ENCODE data around the gene KCNG4. TPM values are rescaled to one million over a fixed set of nuclear protein-coding genes. Genes with fewer than 3 reads are reported as not detected.

KCNG4 gene
- total and polyA plus RNA-seq, 2 experiments from 2014 or later = 0.07 TPM; not detected in 1

GRCh38 chr16:84275585-84276151 is 35.9 kb upstream of the KCNG4 start:
- H3K27ac Mint-ChIP-seq = no peak overlapping the region
- Histone ChIP-seq H3K27ac (ENCODE audit: low read depth) (no peak overlapping the region), H3K27me3 (ENCODE audit: insufficient read depth) (no peaks in the 10 kb centered on the region), H4K20me1 (replicated peaks; ENCODE audit: insufficient read depth) (no peaks in the 10 kb centered on the region), H3K4me3 (no peak overlapping the region), H3K79me2 (replicated peaks; ENCODE audit: insufficient read depth) (no peaks in the 10 kb centered on the region), H3K4me2 (no peak overlapping the region), H3K4me1 (ENCODE audit: insufficient read depth) (peaks cover 9% of the 10 kb centered on the region), H3F3A (replicated peaks; ENCODE audit: low read depth) (peaks cover 5% of the 10 kb centered on the region), H3K9me2 (ENCODE audit: insufficient read depth) (peaks cover 7% of the 10 kb centered on the region; the same call in 1 of the 2 replicates), H3K36me3 (ENCODE audit: insufficient read depth) (no peaks in the 10 kb centered on the region), H2AFZ (no peak overlapping the region)
- H3K9me3 Mint-ChIP-seq = no peaks in the 10 kb centered on the region
- H3K4me1 Mint-ChIP-seq = peaks cover 12% of the 10 kb centered on the region
- no peak overlapping the region for H3K4me3 Mint-ChIP-seq
- no peaks in the 10 kb centered on the region for H3K27me3 Mint-ChIP-seq (ENCODE audit: insufficient read depth, low read depth, poor library complexity)
- H3K36me3 Mint-ChIP-seq (ENCODE audit: low read depth) = no peaks in the 10 kb centered on the region
- DNase-seq (ENCODE audit: low spot score) (no peak), ATAC-seq (no peak)
- TF ChIP-seq ZNF331 (CRISPR knock-in tag; IDR thresholded peaks at IDR 0.05; ENCODE audit: low read depth) (no peak), NANOG (IDR thresholded peaks at IDR 0.05; ENCODE audit: borderline replicate concordance) (no peak)

- H3K36me3 Mint-ChIP-seq (ENCODE audit: low read depth) = no peaks in the 10 kb centered on the region
- Histone ChIP-seq H3K79me2 (replicated peaks; ENCODE audit: insufficient read depth) (no peaks in the 10 kb centered on the region), H3F3A (replicated peaks; ENCODE audit: low read depth) (peaks cover 5% of the 10 kb centered on the region), H4K20me1 (replicated peaks; ENCODE audit: insufficient read depth) (no peaks in the 10 kb centered on the region), H3K4me1 (ENCODE audit: insufficient read depth) (peaks cover 9% of the 10 kb centered on the region), H3K27ac (ENCODE audit: low read depth) (no peak overlapping the region), H3K4me3 (no peak overlapping the region), H3K36me3 (ENCODE audit: insufficient read depth) (no peaks in the 10 kb centered on the region), H2AFZ (no peak overlapping the region), H3K4me2 (no peak overlapping the region), H3K9me2 (ENCODE audit: insufficient read depth) (peaks cover 7% of the 10 kb centered on the region; the same call in 1 of the 2 replicates), H3K27me3 (ENCODE audit: insufficient read depth) (no peaks in the 10 kb centered on the region)
- H3K4me1 Mint-ChIP-seq = peaks cover 11% of the 10 kb centered on the region
- no peak overlapping the region for H3K27ac Mint-ChIP-seq
- H3K4me3 Mint-ChIP-seq = no peak overlapping the region
- no peaks in the 10 kb centered on the region for H3K9me3 Mint-ChIP-seq
- DNase-seq (ENCODE audit: low spot score) (no peak), ATAC-seq (no peak)
- no peaks in the 10 kb centered on the region for H3K27me3 Mint-ChIP-seq (ENCODE audit: insufficient read depth, low read depth, poor library complexity)
- TF ChIP-seq CREB1 (CRISPR knock-in tag; IDR thresholded peaks at IDR 0.05; ENCODE audit: low read depth) (no peak), CTCF (conservative IDR thresholded peaks at IDR 0.05; ENCODE audit: low read depth in 2 of 2) (no peak), ETS1 (IDR thresholded peaks at IDR 0.05) (no peak), EZH2phosphoT487 (IDR thresholded peaks at IDR 0.05; ENCODE audit: unreplicated experiment) (no peak), ZNF331 (CRISPR knock-in tag; IDR thresholded peaks at IDR 0.05; ENCODE audit: low read depth) (no peak), ZNF462 (CRISPR knock-in tag; IDR thresholded peaks at IDR 0.05) (no peak), NANOG (IDR thresholded peaks at IDR 0.05; ENCODE audit: borderline replicate concordance) (no peak), REST (IDR thresholded peaks at IDR 0.05; ENCODE audit: unreplicated experiment) (no peak)
Observed at GRCh38 chr16:84274515-84274914, 34.7 kb upstream of the KCNG4 start.

Data from GM23338 (cell line).